Skeletal muscle satellite cell (primary cell): ENCODE data around the gene CCR7.

Source experiments
- H3K27me3 ChIP-seq: 2 replicates; pipeline ENCODE4 v1.7.0; 2013; ENCODE audit warnings: low read length; ENCODE audit not compliant: control insufficient read depth, insufficient read depth
- H3K36me3 ChIP-seq: 2 replicates; pipeline ENCODE4 v1.7.0; 2013; ENCODE audit warnings: mild to moderate bottlenecking, control low read depth, low read length; ENCODE audit not compliant: insufficient read depth
- H3K4me1 ChIP-seq: 2 replicates; pipeline ENCODE4 v1.7.0; 2013; ENCODE audit warnings: low read length; ENCODE audit not compliant: control insufficient read depth, insufficient read depth
- H3K4me2 ChIP-seq: 2 replicates; pipeline ENCODE4 v1.7.0; 2013; ENCODE audit warnings: mild to moderate bottlenecking, low read length
- H3K4me3 ChIP-seq: 2 replicates; pipeline ENCODE4 v1.7.0; 2013; ENCODE audit warnings: low read length
- H3K9ac ChIP-seq: 2 replicates; pipeline ENCODE4 v1.7.0; 2013; ENCODE audit warnings: mild to moderate bottlenecking, low read depth, low read length, moderate library complexity
- H3K9me3 ChIP-seq: replicated peaks from 2 replicates; pipeline ENCODE4 v1.7.0; 2013; ENCODE audit warnings: mild to moderate bottlenecking, control low read depth, low read length

CCR7 gene

GRCh38 chr17:40558890-40559563, 6.2 kb downstream of the CCR7 start:
- Histone ChIP-seq H3K4me2 (no peak overlapping the region), H3K4me3 (no peak overlapping the region), H3K9me3 (no peaks in the 10 kb centered on the region), H3K36me3 (peaks cover 17% of the 10 kb centered on the region), H3K4me1 (peaks cover 43% of the 10 kb centered on the region), H3K9ac (peak overlapping the region; percentile 19), H3K27me3 (peaks cover 8% of the 10 kb centered on the region)

- peaks cover 50% of the 10 kb centered on the region for H3K4me1 ChIP-seq
Observed at GRCh38 chr17:40558300-40558889, 6.9 kb downstream of the CCR7 start.

GRCh38 chr17:40557531-40558299, 7.6 kb downstream of the CCR7 start:
- peak overlapping the region; percentile 37 for H3K4me2 ChIP-seq
- peaks cover 56% of the 10 kb centered on the region for H3K4me1 ChIP-seq
- H3K4me3 ChIP-seq = no peak overlapping the region
- H3K27me3 ChIP-seq = no peaks in the 10 kb centered on the region
- H3K9ac ChIP-seq = peak overlapping the region; percentile 50
- no peaks in the 10 kb centered on the region for H3K9me3 ChIP-seq
- peaks cover 17% of the 10 kb centered on the region for H3K36me3 ChIP-seq

More at GRCh38 chr17:40558300-40558889, 6.9 kb downstream of the CCR7 start:
- Histone ChIP-seq H3K9me3 (no peaks in the 10 kb centered on the region), H3K27me3 (peaks cover 5% of the 10 kb centered on the region), H3K4me3 (no peak overlapping the region), H3K4me2 (no peak overlapping the region), H3K36me3 (peaks cover 17% of the 10 kb centered on the region), H3K9ac (peak overlapping the region; percentile 19)

- H3K4me1 ChIP-seq = peaks cover 63% of the 10 kb centered on the region
- peak overlapping the region; percentile 50 for H3K9ac ChIP-seq
Observed at GRCh38 chr17:40556884-40557414, 8.3 kb downstream of the CCR7 start.

GRCh38 chr17:40556198-40556661, 9.0 kb downstream of the CCR7 start:
- peaks cover 68% of the 10 kb centered on the region for H3K4me1 ChIP-seq
- peak overlapping the region; percentile 37 for H3K4me2 ChIP-seq
- peak overlapping the region; percentile 50 for H3K9ac ChIP-seq
- H3K27me3 ChIP-seq = no peaks in the 10 kb centered on the region
- no peak overlapping the region for H3K4me3 ChIP-seq
- peaks cover 17% of the 10 kb centered on the region for H3K36me3 ChIP-seq
- H3K9me3 ChIP-seq = no peaks in the 10 kb centered on the region

More at GRCh38 chr17:40556884-40557414, 8.3 kb downstream of the CCR7 start:
- peak overlapping the region; percentile 28 for H3K4me3 ChIP-seq
- H3K27me3 ChIP-seq = no peaks in the 10 kb centered on the region
- peaks cover 17% of the 10 kb centered on the region for H3K36me3 ChIP-seq
- no peaks in the 10 kb centered on the region for H3K9me3 ChIP-seq
- H3K4me2 ChIP-seq = peak overlapping the region; percentile 37

GRCh38 chr17:40555296-40556190, 9.7 kb downstream of the CCR7 start:
- Histone ChIP-seq H3K4me1 (peaks cover 67% of the 10 kb centered on the region), H3K4me3 (no peak overlapping the region), H3K4me2 (no peak overlapping the region), H3K27me3 (no peaks in the 10 kb centered on the region), H3K9ac (no peak overlapping the region), H3K9me3 (no peaks in the 10 kb centered on the region), H3K36me3 (peaks cover 17% of the 10 kb centered on the region)

GRCh38 chr17:40554646-40555295, 10.5 kb downstream of the CCR7 start:
- Histone ChIP-seq H3K27me3 (no peaks in the 10 kb centered on the region), H3K36me3 (peaks cover 17% of the 10 kb centered on the region), H3K9ac (peak overlapping the region; percentile 88), H3K9me3 (no peaks in the 10 kb centered on the region), H3K4me1 (peaks cover 68% of the 10 kb centered on the region), H3K4me3 (peak overlapping the region; percentile 56), H3K4me2 (peak overlapping the region; percentile 78)

- Histone ChIP-seq H3K27me3 (no peaks in the 10 kb centered on the region), H3K4me3 (peak overlapping the region; percentile 56), H3K4me1 (peaks cover 73% of the 10 kb centered on the region), H3K9ac (peak overlapping the region; percentile 88), H3K4me2 (peak overlapping the region; percentile 78), H3K9me3 (no peaks in the 10 kb centered on the region), H3K36me3 (peaks cover 11% of the 10 kb centered on the region)
Observed at GRCh38 chr17:40553694-40554534, 11.4 kb downstream of the CCR7 start.

- no peaks in the 10 kb centered on the region for H3K27me3 ChIP-seq
- H3K9ac ChIP-seq = peak overlapping the region; percentile 88
- peaks cover 81% of the 10 kb centered on the region for H3K4me1 ChIP-seq
- peak overlapping the region; percentile 56 for H3K4me3 ChIP-seq
- no peaks in the 10 kb centered on the region for H3K9me3 ChIP-seq
- peak overlapping the region; percentile 78 for H3K4me2 ChIP-seq
- peaks cover 11% of the 10 kb centered on the region for H3K36me3 ChIP-seq
Observed at GRCh38 chr17:40552806-40553693, 12.2 kb downstream of the CCR7 start.
